ENCODE data around the gene EMX1. TPM values are rescaled to one million over a fixed set of nuclear protein-coding genes. Genes with fewer than 3 reads are reported as not detected.

EMX1 gene
- total and polyA plus RNA-seq, 2 of the 13 experiments (the other 11 are each of a cell fraction or from before 2014, with no cell fraction given), result 0.62 to 4.9 TPM

GRCh38 chr2:72913486-72914205, 3.7 kb upstream of the EMX1 start:
- peak; percentile 60 for FAIRE-seq
- Histone ChIP-seq H3K36me3 (replicated peaks in 1 of 2; ENCODE audit: control insufficient read depth in 1 of 2, insufficient read depth in 2 of 2, low read length in 2 of 2) (no peaks in the 10 kb centered on the region), H3K9me3 (ENCODE audit: low read length) (no peaks in the 10 kb centered on the region), H2AFZ (ENCODE audit: low read length) (no peak overlapping the region), H3K9ac (ENCODE audit: insufficient read depth, low read depth, low read length) (no peak overlapping the region), H3K27me3 (ENCODE audit: control insufficient read depth in 1 of 2, insufficient read depth in 2 of 2, low read length in 2 of 2) (peaks cover 17 to 75% of the 10 kb centered on the region in 2 experiments), H3K4me2 (ENCODE audit: low read depth, low read length) (no peak overlapping the region), H3K4me3 (replicated peaks in 1 of 3; ENCODE audit: insufficient read depth in 1 of 3, low read depth in 2 of 3, low read length in 3 of 3) (no peak overlapping the region), H3K79me2 (ENCODE audit: insufficient read depth, low read length) (no peaks in the 10 kb centered on the region), H4K20me1 (ENCODE audit: insufficient read depth, low read length) (no peaks in the 10 kb centered on the region; the same call in 1 of the 2 replicates), H3K4me1 (ENCODE audit: insufficient read depth, low read length) (peaks cover 35% of the 10 kb centered on the region), H3K27ac (ENCODE audit: extremely low read length, insufficient read depth, low read length) (no peak overlapping the region)
- TF ChIP-seq, protein P1, sequence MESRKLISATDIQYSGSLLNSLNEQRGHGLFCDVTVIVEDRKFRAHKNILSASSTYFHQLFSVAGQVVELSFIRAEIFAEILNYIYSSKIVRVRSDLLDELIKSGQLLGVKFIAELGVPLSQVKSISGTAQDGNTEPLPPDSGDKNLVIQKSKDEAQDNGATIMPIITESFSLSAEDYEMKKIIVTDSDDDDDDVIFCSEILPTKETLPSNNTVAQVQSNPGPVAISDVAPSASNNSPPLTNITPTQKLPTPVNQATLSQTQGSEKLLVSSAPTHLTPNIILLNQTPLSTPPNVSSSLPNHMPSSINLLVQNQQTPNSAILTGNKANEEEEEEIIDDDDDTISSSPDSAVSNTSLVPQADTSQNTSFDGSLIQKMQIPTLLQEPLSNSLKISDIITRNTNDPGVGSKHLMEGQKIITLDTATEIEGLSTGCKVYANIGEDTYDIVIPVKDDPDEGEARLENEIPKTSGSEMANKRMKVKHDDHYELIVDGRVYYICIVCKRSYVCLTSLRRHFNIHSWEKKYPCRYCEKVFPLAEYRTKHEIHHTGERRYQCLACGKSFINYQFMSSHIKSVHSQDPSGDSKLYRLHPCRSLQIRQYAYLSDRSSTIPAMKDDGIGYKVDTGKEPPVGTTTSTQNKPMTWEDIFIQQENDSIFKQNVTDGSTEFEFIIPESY (CRISPR knock-in tag; IDR thresholded peaks at IDR 0.05), result no peak
- no peak for TF ChIP-seq ZNF770 (CRISPR knock-in tag; IDR thresholded peaks at IDR 0.05)
- TF ChIP-seq NFKBIZ (CRISPR knock-in tag; IDR thresholded peaks at IDR 0.05), result no peak
- peak; percentile 17; the same call in 1 of the 2 replicates for TF ChIP-seq ATF7 (IDR thresholded peaks at IDR 0.05)
- TF ChIP-seq ATF7 (CRISPR knock-in tag; IDR thresholded peaks at IDR 0.05), result no peak
- peak; percentile 36 for TF ChIP-seq XRCC5 (optimal IDR thresholded peaks at IDR 0.05; ENCODE audit: low read length)
- no peak for TF ChIP-seq SNRNP70 (IDR thresholded peaks at IDR 0.05; ENCODE audit: low read depth, low read length)
- TF ChIP-seq, protein P2, sequence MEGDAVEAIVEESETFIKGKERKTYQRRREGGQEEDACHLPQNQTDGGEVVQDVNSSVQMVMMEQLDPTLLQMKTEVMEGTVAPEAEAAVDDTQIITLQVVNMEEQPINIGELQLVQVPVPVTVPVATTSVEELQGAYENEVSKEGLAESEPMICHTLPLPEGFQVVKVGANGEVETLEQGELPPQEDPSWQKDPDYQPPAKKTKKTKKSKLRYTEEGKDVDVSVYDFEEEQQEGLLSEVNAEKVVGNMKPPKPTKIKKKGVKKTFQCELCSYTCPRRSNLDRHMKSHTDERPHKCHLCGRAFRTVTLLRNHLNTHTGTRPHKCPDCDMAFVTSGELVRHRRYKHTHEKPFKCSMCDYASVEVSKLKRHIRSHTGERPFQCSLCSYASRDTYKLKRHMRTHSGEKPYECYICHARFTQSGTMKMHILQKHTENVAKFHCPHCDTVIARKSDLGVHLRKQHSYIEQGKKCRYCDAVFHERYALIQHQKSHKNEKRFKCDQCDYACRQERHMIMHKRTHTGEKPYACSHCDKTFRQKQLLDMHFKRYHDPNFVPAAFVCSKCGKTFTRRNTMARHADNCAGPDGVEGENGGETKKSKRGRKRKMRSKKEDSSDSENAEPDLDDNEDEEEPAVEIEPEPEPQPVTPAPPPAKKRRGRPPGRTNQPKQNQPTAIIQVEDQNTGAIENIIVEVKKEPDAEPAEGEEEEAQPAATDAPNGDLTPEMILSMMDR (CRISPR knock-in tag; IDR thresholded peaks at IDR 0.05), result 0 out of 2 replicates have a peak, but pooled peaks have one; percentile 12
- no peak for TF ChIP-seq HOXA7 (CRISPR knock-in tag; IDR thresholded peaks at IDR 0.05)
- TF ChIP-seq FOXC1 (CRISPR knock-in tag; IDR thresholded peaks at IDR 0.05; ENCODE audit: borderline replicate concordance), result no peak
- TF ChIP-seq PHF8 (CRISPR knock-in tag; IDR thresholded peaks at IDR 0.05), result no peak
- ATAC-seq, result no peak
- ChIA-PET POLR2A (no interaction called here), CTCF (ENCODE audit: low intra/inter-chr PET ratio, low total read pairs) (no interaction called here)
- 25% methylated on average over 7 of the region's 7 CpGs for WGBS (ENCODE audit: low lambda C conversion rate)
- BruUV-seq (replicated peaks), result no TSS peak
- intact Hi-C loops (cut with micrococcal nuclease; ENCODE audit: unreplicated experiment) (no loop called here), in situ Hi-C loops (cut with HindIII; ENCODE audit: extremely low pct_ligation_motif_present, low pct_unique_long_range_greater_than_20kb) (no loop called here)
- no peak for DNase-seq (ENCODE audit: low spot score)

Data from HepG2 (cell line).